Measurements from ENCODE around the gene NR1D1.

The NR1D1 gene

DNA sequence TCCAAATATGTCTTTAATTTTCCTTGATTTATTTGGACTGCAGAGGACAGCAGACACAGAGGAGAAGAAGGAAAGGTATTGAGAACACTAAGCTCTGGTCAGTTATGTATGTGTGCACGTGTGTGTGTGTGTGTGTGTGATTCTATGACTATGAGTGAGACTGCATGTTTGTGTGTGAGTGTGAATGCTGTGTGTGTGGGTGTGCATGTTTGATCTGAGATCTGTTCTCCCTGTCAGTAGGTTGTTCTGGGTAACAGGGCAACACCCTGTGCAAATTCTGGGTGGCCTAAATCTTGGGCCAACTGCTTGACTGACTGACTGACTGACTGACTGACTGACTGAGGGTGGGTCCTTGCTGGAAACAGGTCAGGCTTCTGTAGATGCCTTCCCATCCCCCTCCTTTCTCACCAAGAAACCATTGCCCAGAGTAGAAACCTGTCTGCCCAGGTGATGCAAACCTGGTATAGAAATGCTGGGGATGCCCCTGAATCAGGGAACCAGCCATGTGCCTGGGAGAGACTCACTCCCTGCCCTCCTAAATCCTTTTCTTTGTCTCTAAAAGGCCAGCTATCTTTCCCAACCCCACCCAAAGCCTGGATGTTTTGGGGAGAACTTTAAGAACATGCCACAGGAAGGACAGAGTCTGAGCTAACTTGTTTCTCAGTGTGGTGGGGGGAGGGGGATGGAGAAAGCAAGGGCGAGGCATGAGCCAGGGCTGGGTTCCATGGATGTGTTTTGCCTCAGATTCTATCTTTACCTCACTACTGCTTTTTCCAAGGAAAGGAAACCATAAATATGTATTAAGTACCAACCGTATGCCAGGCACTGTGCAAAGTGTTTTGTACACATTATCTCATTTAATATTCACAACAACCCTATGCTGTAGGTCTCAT lies 4.5 kb upstream of the NR1D1 start:
- H3K27me3 ChIP-seq (ENCODE audit: control insufficient read depth in 1 of 2, insufficient read depth in 1 of 2, low read length in 2 of 2): no peaks in the 10 kb centered on the region
- H2BK5ac ChIP-seq (ENCODE audit: low read depth, low read length, poor library complexity, severe bottlenecking): no peak overlapping the region
- H3K14ac ChIP-seq (ENCODE audit: low read length in 2 of 2): no peak overlapping the region
- no peak overlapping the region for H3K27ac ChIP-seq (ENCODE audit: low read length, poor library complexity, severe bottlenecking)
- no peak overlapping the region for H3K9ac ChIP-seq (ENCODE audit: low read length)
- H3K4me2 ChIP-seq (ENCODE audit: low read length, poor library complexity, severe bottlenecking): no peak overlapping the region
- no peak overlapping the region for H2AK5ac ChIP-seq (ENCODE audit: low read length, severe bottlenecking)
- no peak overlapping the region for H3K4me3 ChIP-seq (ENCODE audit: insufficient read depth in 1 of 2, low read depth in 1 of 2, low read length in 2 of 2)
- peak overlapping the region; percentile 63 for H2BK15ac ChIP-seq (ENCODE audit: low read depth, poor library complexity, severe bottlenecking)
- no peak overlapping the region for H3K18ac ChIP-seq (ENCODE audit: low read depth in 1 of 2, low read length in 2 of 2)
- no peaks in the 10 kb centered on the region for H3K36me3 ChIP-seq (ENCODE audit: control insufficient read depth in 1 of 2, insufficient read depth in 2 of 2, low read depth in 1 of 2, low read length in 2 of 2)
- DNase-seq: no peak
- H4K91ac ChIP-seq (ENCODE audit: low read length): peak overlapping the region; percentile 22
- 90% methylated on average over 2 of the region's 3 CpGs for WGBS
- H3K9me3 ChIP-seq (ENCODE audit: control insufficient read depth, low read length): no peaks in the 10 kb centered on the region
- H2AFZ ChIP-seq (ENCODE audit: low read depth, low read length): no peak overlapping the region
- H4K8ac ChIP-seq (ENCODE audit: low read length): peak overlapping the region; percentile 58
- H3K4me1 ChIP-seq (ENCODE audit: control insufficient read depth, insufficient read depth, low read depth, low read length): peaks cover 23% of the 10 kb centered on the region
- no peak overlapping the region for H2BK120ac ChIP-seq (ENCODE audit: low read depth, low read length)
- H2BK12ac ChIP-seq (ENCODE audit: low read length in 2 of 2): peak overlapping the region; percentile 2 to 63
- H3K4ac ChIP-seq (ENCODE audit: low read depth in 1 of 2, low read length in 2 of 2): peak overlapping the region in 1 of 2 experiments; percentile 18
- no peak overlapping the region for H3K23ac ChIP-seq (ENCODE audit: low read length in 2 of 2)
- H3K79me1 ChIP-seq (replicated peaks; ENCODE audit: low read length, poor library complexity, severe bottlenecking): peaks cover 2% of the 10 kb centered on the region

- Histone ChIP-seq H2BK120ac (ENCODE audit: low read depth, low read length) (peak overlapping the region; percentile 12), H3K4ac (ENCODE audit: low read depth in 1 of 2, low read length in 2 of 2) (peak overlapping the region in 1 of 2 experiments; percentile 62), H3K36me3 (ENCODE audit: control insufficient read depth in 1 of 2, insufficient read depth in 2 of 2, low read depth in 1 of 2, low read length in 2 of 2) (no peaks in the 10 kb centered on the region), H3K23ac (ENCODE audit: low read length in 2 of 2) (peak overlapping the region in 1 of 2 experiments; percentile 49), H2AK5ac (ENCODE audit: low read length, severe bottlenecking) (no peak overlapping the region), H3K79me1 (replicated peaks; ENCODE audit: low read length, poor library complexity, severe bottlenecking) (peaks cover 6% of the 10 kb centered on the region), H3K4me3 (ENCODE audit: insufficient read depth in 1 of 2, low read depth in 1 of 2, low read length in 2 of 2) (no peak overlapping the region), H4K8ac (ENCODE audit: low read length) (no peak overlapping the region), H3K4me2 (ENCODE audit: low read length, poor library complexity, severe bottlenecking) (no peak overlapping the region), H3K27ac (ENCODE audit: low read length, poor library complexity, severe bottlenecking) (no peak overlapping the region), H2AFZ (ENCODE audit: low read depth, low read length) (no peak overlapping the region), H4K91ac (ENCODE audit: low read length) (no peak overlapping the region), H2BK5ac (ENCODE audit: low read depth, low read length, poor library complexity, severe bottlenecking) (no peak overlapping the region), H2BK12ac (ENCODE audit: low read length in 2 of 2) (peak overlapping the region; percentile 78 to 82), H3K9ac (ENCODE audit: low read length) (peak overlapping the region; percentile 36), H2BK15ac (ENCODE audit: low read depth, poor library complexity, severe bottlenecking) (no peak overlapping the region), H3K14ac (ENCODE audit: low read length in 2 of 2) (no peak overlapping the region), H3K27me3 (ENCODE audit: control insufficient read depth in 1 of 2, insufficient read depth in 1 of 2, low read length in 2 of 2) (no peaks in the 10 kb centered on the region), H3K9me3 (ENCODE audit: control insufficient read depth, low read length) (no peaks in the 10 kb centered on the region), H3K4me1 (ENCODE audit: control insufficient read depth, insufficient read depth, low read depth, low read length) (peaks cover 28% of the 10 kb centered on the region), H3K18ac (ENCODE audit: low read depth in 1 of 2, low read length in 2 of 2) (peak overlapping the region; percentile 16 to 44)
- no CpG with 5 or more reads among the region's 2 CpGs for WGBS
- DNase-seq: no peak
These were observed 3.3 kb upstream of the NR1D1 start for GRCh38 chr17:40103688-40104087.

DNA sequence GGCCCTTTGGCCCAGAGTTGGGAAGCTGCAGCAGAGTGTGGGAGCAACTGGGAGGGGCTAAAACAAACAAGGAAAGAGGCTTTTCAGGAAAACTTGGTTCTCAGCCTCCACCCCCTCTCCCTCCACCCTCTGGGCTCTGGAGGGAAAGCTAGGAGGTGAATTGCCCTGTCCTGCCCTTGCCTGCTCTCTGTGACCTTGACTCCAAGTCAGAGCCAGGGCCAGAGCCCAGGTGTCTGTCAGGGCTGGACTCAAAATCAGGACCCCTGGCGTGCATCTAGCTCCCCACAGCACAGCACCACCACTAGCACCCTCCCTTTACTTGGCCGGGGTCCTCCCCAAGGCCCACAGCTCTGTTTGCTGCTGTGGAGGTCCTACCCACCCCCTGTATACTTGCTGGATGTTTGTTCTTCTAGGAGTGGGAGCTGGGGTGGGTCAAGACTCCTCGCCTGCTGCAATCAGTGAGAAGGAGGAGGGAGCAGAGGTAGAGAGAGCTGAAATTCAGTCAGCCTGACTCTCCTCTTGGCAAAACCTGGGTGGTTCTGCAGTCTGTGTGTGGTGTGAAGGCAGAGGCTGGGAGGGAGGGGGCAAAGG lies 2.8 kb upstream of the NR1D1 start:
- H3K4me1 ChIP-seq (ENCODE audit: control insufficient read depth, insufficient read depth, low read depth, low read length): peaks cover 28% of the 10 kb centered on the region
- peak overlapping the region in 1 of 2 experiments; percentile 7 for H3K14ac ChIP-seq (ENCODE audit: low read length in 2 of 2)
- H3K79me1 ChIP-seq (replicated peaks; ENCODE audit: low read length, poor library complexity, severe bottlenecking): peaks cover 6% of the 10 kb centered on the region
- H3K27me3 ChIP-seq (ENCODE audit: control insufficient read depth in 1 of 2, insufficient read depth in 1 of 2, low read length in 2 of 2): no peaks in the 10 kb centered on the region
- 89% methylated on average over 1 of the region's 3 CpGs for WGBS
- no peak overlapping the region for H3K4me2 ChIP-seq (ENCODE audit: low read length, poor library complexity, severe bottlenecking)
- H3K36me3 ChIP-seq (ENCODE audit: control insufficient read depth in 1 of 2, insufficient read depth in 2 of 2, low read depth in 1 of 2, low read length in 2 of 2): no peaks in the 10 kb centered on the region
- no peak overlapping the region for H2AK5ac ChIP-seq (ENCODE audit: low read length, severe bottlenecking)
- peak overlapping the region in 1 of 2 experiments; percentile 49 for H3K23ac ChIP-seq (ENCODE audit: low read length in 2 of 2)
- H4K8ac ChIP-seq (ENCODE audit: low read length): peak overlapping the region; percentile 70
- H3K4me3 ChIP-seq (ENCODE audit: insufficient read depth in 1 of 2, low read depth in 1 of 2, low read length in 2 of 2): no peak overlapping the region
- H3K18ac ChIP-seq (ENCODE audit: low read depth in 1 of 2, low read length in 2 of 2): peak overlapping the region; percentile 44 to 76
- peak overlapping the region; percentile 66 for H2BK120ac ChIP-seq (ENCODE audit: low read depth, low read length)
- peak overlapping the region; percentile 78 to 82 for H2BK12ac ChIP-seq (ENCODE audit: low read length in 2 of 2)
- no peaks in the 10 kb centered on the region for H3K9me3 ChIP-seq (ENCODE audit: control insufficient read depth, low read length)
- peak overlapping the region; percentile 82 for H2BK15ac ChIP-seq (ENCODE audit: low read depth, poor library complexity, severe bottlenecking)
- H2AFZ ChIP-seq (ENCODE audit: low read depth, low read length): no peak overlapping the region
- H3K4ac ChIP-seq (ENCODE audit: low read depth in 1 of 2, low read length in 2 of 2): peak overlapping the region; percentile 62 to 73
- H2BK5ac ChIP-seq (ENCODE audit: low read depth, low read length, poor library complexity, severe bottlenecking): no peak overlapping the region
- H4K91ac ChIP-seq (ENCODE audit: low read length): peak overlapping the region; percentile 81
- DNase-seq: no peak
- H3K27ac ChIP-seq (ENCODE audit: low read length, poor library complexity, severe bottlenecking): no peak overlapping the region
- peak overlapping the region; percentile 36 for H3K9ac ChIP-seq (ENCODE audit: low read length)

Measured in mesenchymal stem cell (in vitro differentiated cells and primary cell).